ENCODE results near the gene ELP1. TPM values are rescaled to one million over a fixed set of nuclear protein-coding genes. Genes with fewer than 3 reads are reported as not detected.

Gene ELP1, protein sequence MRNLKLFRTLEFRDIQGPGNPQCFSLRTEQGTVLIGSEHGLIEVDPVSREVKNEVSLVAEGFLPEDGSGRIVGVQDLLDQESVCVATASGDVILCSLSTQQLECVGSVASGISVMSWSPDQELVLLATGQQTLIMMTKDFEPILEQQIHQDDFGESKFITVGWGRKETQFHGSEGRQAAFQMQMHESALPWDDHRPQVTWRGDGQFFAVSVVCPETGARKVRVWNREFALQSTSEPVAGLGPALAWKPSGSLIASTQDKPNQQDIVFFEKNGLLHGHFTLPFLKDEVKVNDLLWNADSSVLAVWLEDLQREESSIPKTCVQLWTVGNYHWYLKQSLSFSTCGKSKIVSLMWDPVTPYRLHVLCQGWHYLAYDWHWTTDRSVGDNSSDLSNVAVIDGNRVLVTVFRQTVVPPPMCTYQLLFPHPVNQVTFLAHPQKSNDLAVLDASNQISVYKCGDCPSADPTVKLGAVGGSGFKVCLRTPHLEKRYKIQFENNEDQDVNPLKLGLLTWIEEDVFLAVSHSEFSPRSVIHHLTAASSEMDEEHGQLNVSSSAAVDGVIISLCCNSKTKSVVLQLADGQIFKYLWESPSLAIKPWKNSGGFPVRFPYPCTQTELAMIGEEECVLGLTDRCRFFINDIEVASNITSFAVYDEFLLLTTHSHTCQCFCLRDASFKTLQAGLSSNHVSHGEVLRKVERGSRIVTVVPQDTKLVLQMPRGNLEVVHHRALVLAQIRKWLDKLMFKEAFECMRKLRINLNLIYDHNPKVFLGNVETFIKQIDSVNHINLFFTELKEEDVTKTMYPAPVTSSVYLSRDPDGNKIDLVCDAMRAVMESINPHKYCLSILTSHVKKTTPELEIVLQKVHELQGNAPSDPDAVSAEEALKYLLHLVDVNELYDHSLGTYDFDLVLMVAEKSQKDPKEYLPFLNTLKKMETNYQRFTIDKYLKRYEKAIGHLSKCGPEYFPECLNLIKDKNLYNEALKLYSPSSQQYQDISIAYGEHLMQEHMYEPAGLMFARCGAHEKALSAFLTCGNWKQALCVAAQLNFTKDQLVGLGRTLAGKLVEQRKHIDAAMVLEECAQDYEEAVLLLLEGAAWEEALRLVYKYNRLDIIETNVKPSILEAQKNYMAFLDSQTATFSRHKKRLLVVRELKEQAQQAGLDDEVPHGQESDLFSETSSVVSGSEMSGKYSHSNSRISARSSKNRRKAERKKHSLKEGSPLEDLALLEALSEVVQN (N-terminal part only)
- total RNA-seq (2022): 27.6 and 29.1 TPM in 2 replicates
- Bru-seq, nascent RNA: percentile 76 among the genes with signal in this experiment
- percentile 80 among the genes with signal in this experiment for BruChase-seq, experiment 1, labeled RNA remaining after a 2-hour chase
- BruChase-seq, experiment 2, labeled RNA remaining after a 6-hour chase: percentile 82 among the genes with signal in this experiment
- long read RNA-seq, full-length matches to known transcripts: 3 of 27 reads
- long read RNA-seq, partial matches to known transcripts: 10 of 27 reads
- long read RNA-seq, other reads (novel, unspliced or antisense): 14 of 27 reads

DNA sequence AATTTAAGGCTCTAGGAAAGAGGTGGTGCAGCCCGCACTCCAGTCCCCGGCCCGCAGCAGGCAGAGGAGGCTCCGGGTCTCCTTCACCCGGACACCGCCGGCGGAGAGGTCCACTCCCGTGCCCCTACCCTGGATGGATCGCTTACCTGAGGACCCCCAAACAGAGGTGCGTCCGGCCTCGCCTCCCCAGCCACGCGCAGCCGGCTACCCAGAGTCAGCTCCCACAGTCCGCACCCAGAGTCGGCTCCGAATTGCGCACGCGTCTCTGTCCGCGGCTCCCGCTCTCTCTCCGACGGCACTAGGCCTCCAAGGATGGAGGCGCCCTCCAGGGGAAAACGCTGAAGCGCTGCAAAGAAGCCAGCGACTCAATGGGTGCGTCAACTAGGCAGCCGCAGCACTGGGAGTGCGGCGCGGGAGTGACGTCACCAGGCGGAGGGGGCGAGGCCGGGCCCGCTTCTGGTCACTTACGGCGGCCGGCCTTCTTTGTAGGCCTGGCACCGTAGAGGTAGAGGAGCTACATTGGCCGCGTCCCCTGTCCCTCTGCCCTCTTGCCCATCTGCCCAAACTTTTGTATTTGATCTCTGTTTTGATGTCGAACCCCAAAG is at the start of gene ELP1:
ELP1 (minus strand) TSS at position 407 of the 605 bp plus-strand sequence. CDS start 2,978 bp downstream, outside the sequence.
- Mint-ChIP-seq H3K36me3 (ENCODE audit: insufficient read depth, unreplicated experiment) (peaks cover 36% of the 10 kb centered on the region), H3K4me1 (ENCODE audit: low read depth, unreplicated experiment) (peaks cover 16% of the 10 kb centered on the region), H3K27ac (ENCODE audit: unreplicated experiment) (peak within 1 kb of the TSS; percentile 91), H3K9me3 (ENCODE audit: unreplicated experiment) (no peaks in the 10 kb centered on the region), H3K27me3 (ENCODE audit: insufficient read depth, unreplicated experiment) (no peaks in the 10 kb centered on the region), H3K4me3 (ENCODE audit: unreplicated experiment) (peak within 1 kb of the TSS; percentile 93)
- H3K4me1 ChIP-seq: peaks cover 9% of the 10 kb centered on the region
- POLR2A ChIA-PET: no interaction called here
- H3K27me3 ChIP-seq (replicated peaks; ENCODE audit: control insufficient read depth, insufficient read depth, low read length): no peaks in the 10 kb centered on the region
- intact Hi-C loops (cut with micrococcal nuclease; ENCODE audit: unreplicated experiment): loop anchor here (5.0 kb wide), 2 partner anchors 47 to 82 kb away; no protein-coding TSS in a partner anchor
- TF ChIP-seq CTCF (IDR thresholded peaks at IDR 0.05; ENCODE audit: insufficient read depth in 1 of 2, low read depth in 1 of 2, low read length in 1 of 2, severe bottlenecking in 1 of 2, unreplicated experiment in 1 of 2): peak in 1 of 2 experiments; percentile 38
- no peaks in the 10 kb centered on the region; the same call in 1 of the 2 replicates for H3K36me3 ChIP-seq (ENCODE audit: control insufficient read depth, insufficient read depth, low read length)
- H3K4me3 ChIP-seq (ENCODE audit: low read depth, low read length): peak within 1 kb of the TSS; percentile 98
- DNase-seq: peak; percentile 95
- no TSS peak for BruUV-seq (replicated peaks)
- no peaks in the 10 kb centered on the region for H3K9me3 ChIP-seq
- CTCF ChIA-PET: interaction anchor here (1.1 kb wide), 1 partner anchor 44 kb away, joined by 3 read pairs; no protein-coding TSS in a partner anchor

DNA sequence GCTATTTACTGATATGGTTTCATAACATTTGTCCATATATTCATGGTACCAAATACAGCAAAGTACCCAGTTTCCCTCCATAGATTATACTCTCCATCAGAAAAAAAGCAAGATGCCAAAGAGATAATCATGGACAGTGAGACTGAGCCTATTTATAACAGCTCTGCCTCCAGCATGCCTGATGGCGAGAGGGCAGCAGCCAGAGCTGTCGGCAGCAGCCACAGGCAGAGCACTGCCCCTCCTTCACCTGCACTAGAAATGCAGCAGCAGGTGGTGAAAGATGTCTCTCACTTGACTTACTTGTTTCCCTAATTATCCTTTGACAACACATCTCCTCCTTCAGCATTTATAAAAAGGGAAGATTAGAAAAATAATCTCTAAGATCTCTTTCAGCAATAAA is 47.0 kb upstream of the ELP1 start:
- POLR2A ChIA-PET: no interaction called here
- Histone ChIP-seq H3K27me3 (replicated peaks; ENCODE audit: control insufficient read depth, insufficient read depth, low read length) (no peaks in the 10 kb centered on the region), H3K4me1 (no peaks in the 10 kb centered on the region), H3K36me3 (ENCODE audit: control insufficient read depth, insufficient read depth, low read length) (no peaks in the 10 kb centered on the region; the same call in none of the 2 replicates), H3K4me3 (ENCODE audit: low read depth, low read length) (no peak overlapping the region), H3K9me3 (no peaks in the 10 kb centered on the region)
- peaks cover 51% of the 10 kb centered on the region for H3K36me3 Mint-ChIP-seq (ENCODE audit: insufficient read depth, unreplicated experiment)
- no peak overlapping the region for H3K27ac Mint-ChIP-seq (ENCODE audit: unreplicated experiment)
- no peak for DNase-seq
- no peaks in the 10 kb centered on the region for H3K4me1 Mint-ChIP-seq (ENCODE audit: low read depth, unreplicated experiment)
- no peaks in the 10 kb centered on the region for H3K9me3 Mint-ChIP-seq (ENCODE audit: unreplicated experiment)
- no peaks in the 10 kb centered on the region for H3K27me3 Mint-ChIP-seq (ENCODE audit: insufficient read depth, unreplicated experiment)
- intact Hi-C loops (cut with micrococcal nuclease; ENCODE audit: unreplicated experiment): no loop called here
- no peak overlapping the region for H3K4me3 Mint-ChIP-seq (ENCODE audit: unreplicated experiment)
- CTCF ChIA-PET: no interaction called here
- TF ChIP-seq CTCF (IDR thresholded peaks at IDR 0.05; ENCODE audit: insufficient read depth in 1 of 2, low read depth in 1 of 2, low read length in 1 of 2, severe bottlenecking in 1 of 2, unreplicated experiment in 1 of 2): no peak
- BruUV-seq (replicated peaks): no TSS peak

Measured in Caco-2 (cell line).